GM21786 (cell line): Measurements from ENCODE around the gene IRX2.

Source experiments
- ATAC-seq: cut with Tn5 transposase; IDR thresholded peaks from one replicate; pipeline ENCODE4 v1.9.1; 2021; ENCODE audit not compliant: unreplicated experiment

Gene IRX2

GRCh38 chr5:2751592-2752021 lies at the start of gene IRX2:
TSS of gene IRX2 (minus strand) at chr5:2751677. CDS start at chr5:2751413, 264 bp downstream.
- no peak for ATAC-seq

- no peak for ATAC-seq
Observed at GRCh38 chr5:2800035-2800434, 48.6 kb upstream of the IRX2 start.

GRCh38 chr5:2797981-2798380 lies 46.5 kb upstream of the IRX2 start:
- no peak for ATAC-seq

GRCh38 chr5:2797160-2797559 lies 45.7 kb upstream of the IRX2 start:
- no peak for ATAC-seq

GRCh38 chr5:2783223-2783622 lies 31.7 kb upstream of the IRX2 start:
- ATAC-seq, result no peak

GRCh38 chr5:2782658-2783057 lies 31.2 kb upstream of the IRX2 start:
- ATAC-seq, result no peak

GRCh38 chr5:2780421-2781171 lies 29.1 kb upstream of the IRX2 start:
- ATAC-seq, result no peak

- no peak for ATAC-seq
Observed at GRCh38 chr5:2779459-2779858, 28.0 kb upstream of the IRX2 start.

- ATAC-seq, result no peak
Observed at GRCh38 chr5:2776337-2777302, 25.1 kb upstream of the IRX2 start.

GRCh38 chr5:2773327-2773726 lies 21.9 kb upstream of the IRX2 start:
- ATAC-seq, result no peak

GRCh38 chr5:2767089-2767488 lies 15.6 kb upstream of the IRX2 start:
- ATAC-seq, result no peak

GRCh38 chr5:2764581-2764980 lies 13.1 kb upstream of the IRX2 start:
- ATAC-seq, result no peak

- ATAC-seq, result no peak
Observed at GRCh38 chr5:2763533-2763794, 12.0 kb upstream of the IRX2 start.

- ATAC-seq, result no peak
Observed at GRCh38 chr5:2762744-2763532, 11.5 kb upstream of the IRX2 start.

- ATAC-seq, result no peak
Observed at GRCh38 chr5:2761921-2762488, 10.5 kb upstream of the IRX2 start.

GRCh38 chr5:2759696-2760461 lies 8.4 kb upstream of the IRX2 start:
- ATAC-seq, result no peak

GRCh38 chr5:2759091-2759490 lies 7.6 kb upstream of the IRX2 start:
- ATAC-seq, result no peak

- ATAC-seq, result no peak
Observed at GRCh38 chr5:2758632-2759031, 7.2 kb upstream of the IRX2 start.

- ATAC-seq, result no peak
Observed at GRCh38 chr5:2757563-2758351, 6.3 kb upstream of the IRX2 start.
